GM21737 (cell line): ENCODE results near the gene DSCAML1.

ENCODE experiments used
- ATAC-seq: cut with Tn5 transposase; IDR thresholded peaks from one replicate; pipeline ENCODE4 v1.9.1; 2021; ENCODE audit warnings: mild to moderate bottlenecking, moderate library complexity; ENCODE audit not compliant: unreplicated experiment

DSCAML1 gene

DNA sequence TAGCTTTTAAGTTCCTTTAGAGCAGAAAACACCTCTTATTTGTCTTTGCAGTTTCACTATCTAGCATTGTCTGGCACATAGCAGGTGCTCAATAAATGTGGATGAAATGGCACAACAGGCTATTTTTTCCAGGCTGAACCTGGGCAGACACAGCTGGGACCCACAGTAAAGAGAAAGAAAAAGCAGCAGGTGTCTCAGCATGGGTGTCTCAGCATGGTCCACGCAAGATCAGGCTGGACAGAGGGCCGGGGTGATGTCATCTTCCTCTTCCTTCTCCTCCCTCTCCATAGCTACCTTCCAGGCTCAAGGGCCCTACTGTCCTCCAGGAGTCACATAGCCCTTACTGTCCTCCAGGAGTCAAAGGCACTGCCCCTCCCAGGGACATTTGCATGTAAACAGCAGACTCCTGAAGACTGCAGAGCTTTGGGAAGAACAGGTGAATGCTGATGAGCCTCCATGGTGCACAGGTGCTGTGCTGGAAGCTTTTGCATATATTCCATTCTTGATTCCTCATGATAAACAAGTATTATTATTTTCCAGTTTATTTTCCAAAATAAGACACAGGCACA lies 65.2 kb downstream of the DSCAML1 start:
- ATAC-seq, result no peak

DNA sequence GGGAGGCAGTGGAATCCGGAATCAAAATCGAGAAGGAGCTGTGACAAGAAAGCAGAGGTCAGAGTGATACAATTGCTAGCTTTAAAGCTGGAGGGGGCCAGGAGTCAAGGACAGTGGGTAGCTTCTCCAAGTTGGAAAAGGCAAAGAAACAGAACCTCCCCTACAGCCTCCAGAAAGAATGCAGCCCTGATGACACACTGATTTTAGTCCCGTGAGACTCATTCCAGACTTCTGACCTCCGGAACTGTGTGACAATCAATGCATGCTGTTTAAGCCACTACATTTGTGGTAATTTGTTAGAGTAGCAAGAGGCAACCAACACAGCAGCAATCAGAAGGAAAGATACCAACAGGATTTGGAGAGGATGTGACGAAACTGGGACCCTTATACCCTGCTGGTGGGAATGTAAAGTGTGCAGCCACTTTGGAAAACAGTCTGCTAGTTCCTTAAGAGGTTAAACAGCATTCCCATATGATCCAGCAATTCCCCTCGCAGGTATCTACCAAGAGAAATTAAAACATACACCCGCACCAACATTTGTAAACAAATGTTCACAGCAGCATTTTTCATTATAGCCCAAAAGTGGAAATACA lies 66.7 kb downstream of the DSCAML1 start:
- no peak for ATAC-seq

DNA sequence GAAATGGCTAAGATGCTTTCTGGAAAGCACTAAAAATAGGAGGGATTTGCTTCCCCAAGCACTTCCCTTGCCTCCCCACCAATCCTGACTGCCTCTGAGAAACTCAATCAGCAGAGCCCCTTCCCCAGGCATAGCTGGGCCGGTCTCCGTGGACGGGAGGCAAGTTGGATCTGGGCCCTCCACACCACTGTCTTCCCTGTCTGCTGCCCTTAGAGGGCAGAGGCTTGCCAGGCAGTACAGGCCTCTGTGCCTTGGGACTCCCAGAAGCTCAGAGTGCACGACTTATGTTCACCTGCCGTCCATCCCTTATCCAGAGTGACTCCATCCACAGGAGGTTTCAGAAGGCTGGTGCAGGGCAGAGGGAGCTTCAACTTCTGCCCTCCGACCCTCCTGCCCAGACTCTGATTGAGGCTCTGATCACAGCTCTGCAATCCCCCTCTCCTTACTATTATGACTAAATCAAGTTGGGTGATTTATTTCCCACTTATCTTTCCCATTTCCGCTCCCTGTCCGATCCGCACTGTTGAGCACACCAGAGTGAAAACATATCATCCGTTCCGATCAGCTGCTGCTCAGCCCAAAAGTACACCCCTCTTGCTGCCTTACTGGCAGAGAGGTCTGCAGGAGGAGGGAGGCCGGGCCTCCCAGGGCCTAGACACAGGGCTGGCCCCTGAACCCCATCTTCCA lies 71.8 kb downstream of the DSCAML1 start:
- no peak for ATAC-seq

DNA sequence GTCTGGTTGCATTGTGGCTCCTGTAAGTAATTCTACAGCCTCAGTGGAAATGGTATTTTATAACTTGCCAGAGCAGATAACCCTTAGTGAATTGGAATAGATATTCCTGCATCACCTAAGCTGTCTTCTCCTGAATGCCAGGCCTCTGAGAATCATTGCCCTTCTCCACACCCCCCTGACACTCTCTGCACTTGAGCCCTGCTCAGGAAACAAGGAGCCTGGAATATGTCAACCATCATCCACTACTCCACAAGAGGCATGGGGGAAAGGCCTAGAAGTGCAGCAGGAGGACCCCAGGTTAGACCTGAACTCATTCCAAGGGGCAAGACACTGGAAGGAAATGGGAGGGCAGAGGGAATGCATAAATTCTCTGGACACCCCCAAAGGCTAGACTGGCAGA lies 72.4 kb downstream of the DSCAML1 start:
- no peak for ATAC-seq

DNA sequence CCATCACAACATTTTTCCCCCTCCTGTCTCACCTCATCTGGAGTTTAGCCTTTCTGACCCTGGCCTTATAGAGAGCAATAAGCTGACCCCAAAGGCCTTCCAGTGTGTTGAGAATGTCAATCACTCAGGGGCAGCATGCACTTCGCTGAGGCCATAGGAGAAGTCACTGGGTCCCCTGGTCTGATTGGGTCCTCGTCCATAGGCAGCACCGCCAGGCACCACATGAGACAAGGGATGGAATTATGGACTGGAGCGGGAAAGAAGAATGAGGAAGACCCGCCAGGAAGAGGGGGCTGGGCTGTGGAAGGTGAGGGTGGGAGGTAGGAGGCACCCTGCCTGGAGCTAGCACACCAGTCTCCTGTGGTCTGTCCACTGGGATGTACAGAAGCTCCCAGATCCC lies 72.9 kb downstream of the DSCAML1 start:
- no peak for ATAC-seq

DNA sequence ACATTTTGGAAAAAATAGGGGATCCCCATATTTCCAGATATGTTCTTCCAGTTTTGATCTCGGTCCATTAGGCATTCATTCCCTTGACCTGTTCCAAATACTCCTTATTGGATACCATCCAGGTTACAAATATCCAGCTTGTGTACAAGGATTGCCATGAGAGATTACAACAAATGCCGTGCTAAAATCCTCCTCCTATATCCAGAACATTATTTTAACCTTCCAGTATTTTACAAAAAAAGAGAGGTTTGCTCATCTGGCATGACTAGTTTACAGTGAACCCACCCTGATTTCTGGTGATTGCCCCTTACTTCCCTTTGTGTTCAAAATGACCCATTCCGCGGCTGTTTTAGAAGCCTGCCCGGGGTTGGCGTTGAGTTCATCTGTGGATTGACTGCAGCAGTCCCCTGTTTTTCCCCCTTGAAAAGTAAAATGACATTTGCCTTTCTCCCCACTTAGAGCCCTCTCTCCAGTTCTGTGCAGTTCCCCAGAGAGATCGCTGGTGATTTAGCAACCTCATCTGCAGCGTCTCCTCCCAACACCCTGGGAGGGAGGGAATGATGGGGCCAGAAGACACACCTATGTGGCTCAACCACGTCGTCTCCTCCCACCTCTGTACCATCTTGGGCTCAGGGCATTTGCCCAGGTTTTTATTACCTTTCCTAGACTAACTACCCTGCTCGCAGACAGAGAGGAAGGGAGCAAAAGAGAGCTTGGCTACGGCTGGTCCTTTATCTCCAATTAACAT lies 73.6 kb downstream of the DSCAML1 start:
- ATAC-seq, result no peak

DNA sequence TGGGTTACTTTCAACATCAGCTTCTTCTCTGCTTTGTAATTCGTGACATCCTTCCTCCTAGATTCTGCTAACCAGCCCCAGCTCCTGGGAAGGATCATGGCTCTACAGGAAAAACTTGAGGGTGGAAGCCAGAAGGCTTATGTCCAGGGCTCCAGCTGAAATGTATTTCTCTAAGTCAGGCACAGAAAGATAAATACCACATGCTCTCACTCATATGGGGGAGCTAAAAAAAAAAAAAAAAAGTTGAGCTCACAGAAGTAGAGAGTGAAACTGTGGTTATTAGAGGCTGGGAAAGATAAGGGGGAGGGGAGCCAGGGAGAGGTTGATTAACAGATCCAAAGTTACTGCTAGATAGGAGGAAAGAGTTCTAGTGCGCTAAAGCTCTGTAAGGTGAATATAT lies 74.9 kb downstream of the DSCAML1 start:
- no peak for ATAC-seq

DNA sequence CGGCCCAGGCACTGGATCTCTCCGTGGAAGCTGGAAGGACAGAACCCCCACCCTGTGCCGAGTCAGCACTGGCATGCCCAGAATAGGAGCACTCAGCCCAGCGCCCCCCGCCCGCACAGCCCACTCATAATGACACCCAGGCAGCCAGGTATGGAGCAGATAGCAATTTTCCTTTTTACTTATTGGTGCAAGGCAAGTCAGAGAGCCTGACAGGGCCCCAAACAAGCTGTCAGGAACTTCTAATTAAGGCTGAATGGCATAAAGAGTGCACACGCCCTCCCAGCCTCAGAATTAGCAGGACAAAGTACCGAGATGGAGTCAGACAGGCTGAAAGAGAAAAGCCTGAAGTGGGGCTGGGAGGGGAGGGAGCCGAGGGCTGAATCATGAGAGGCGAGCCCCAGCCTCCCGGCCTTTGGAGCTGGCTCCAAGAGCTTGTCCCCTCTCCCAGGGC lies 76.9 kb downstream of the DSCAML1 start:
- ATAC-seq, result no peak

DNA sequence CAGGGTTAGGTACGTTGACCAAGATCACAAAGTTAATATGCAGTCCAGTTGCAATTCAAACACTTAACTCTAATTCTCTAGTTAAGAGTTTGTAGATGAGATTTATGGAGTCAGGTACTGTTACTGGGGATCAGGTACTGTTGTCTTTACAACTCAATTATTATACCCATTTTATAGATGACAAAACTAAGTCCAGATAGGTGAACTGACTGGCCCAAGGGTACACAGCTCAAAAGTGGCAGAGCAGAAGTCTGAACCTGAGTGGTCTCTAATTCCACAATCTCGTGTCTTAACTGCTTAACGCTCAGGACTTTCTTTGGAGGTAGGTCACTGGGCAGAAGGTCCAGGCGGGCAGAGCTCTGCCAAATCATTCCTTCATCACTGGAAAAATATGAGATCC lies 77.5 kb downstream of the DSCAML1 start:
- ATAC-seq, result no peak

DNA sequence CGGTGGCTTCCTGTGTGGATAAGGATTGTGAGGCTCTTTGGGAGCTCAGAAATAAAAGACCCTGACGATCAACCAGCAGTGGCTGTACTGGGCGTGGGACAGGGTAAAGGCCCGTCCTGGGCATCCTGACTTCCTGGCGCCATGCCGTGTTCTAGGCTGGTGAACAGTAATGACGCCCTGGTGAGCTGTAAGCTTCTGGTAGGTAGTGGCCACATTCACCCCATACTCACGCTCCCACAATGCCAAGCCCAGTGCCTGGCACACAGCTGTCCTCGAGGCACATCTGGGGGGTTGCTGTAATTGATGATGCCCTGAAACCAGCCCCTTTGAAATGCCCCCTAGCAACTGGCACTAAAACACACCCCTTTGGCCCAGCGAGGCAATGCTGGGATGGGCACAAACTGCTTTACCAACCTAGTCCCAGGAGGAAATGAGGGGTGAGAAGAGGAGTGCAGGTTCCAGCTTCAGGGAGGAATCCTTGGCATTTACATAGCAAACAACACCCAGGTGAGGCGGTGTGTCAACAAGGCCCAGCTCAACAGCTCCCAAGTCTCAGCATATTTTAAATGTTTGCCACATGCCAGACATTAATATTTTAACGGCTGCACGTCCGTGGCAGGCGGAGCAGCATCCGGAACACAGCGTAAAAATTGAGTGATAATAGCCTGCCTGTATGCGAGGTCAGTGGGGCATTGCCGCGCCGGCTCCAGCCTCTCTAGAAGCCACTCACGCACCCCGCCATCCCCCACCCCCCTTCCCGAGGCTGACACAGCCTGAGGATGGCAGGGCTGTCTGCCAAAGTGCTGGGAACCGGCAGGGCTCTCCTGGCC lies 79.3 kb downstream of the DSCAML1 start:
- no peak for ATAC-seq

DNA sequence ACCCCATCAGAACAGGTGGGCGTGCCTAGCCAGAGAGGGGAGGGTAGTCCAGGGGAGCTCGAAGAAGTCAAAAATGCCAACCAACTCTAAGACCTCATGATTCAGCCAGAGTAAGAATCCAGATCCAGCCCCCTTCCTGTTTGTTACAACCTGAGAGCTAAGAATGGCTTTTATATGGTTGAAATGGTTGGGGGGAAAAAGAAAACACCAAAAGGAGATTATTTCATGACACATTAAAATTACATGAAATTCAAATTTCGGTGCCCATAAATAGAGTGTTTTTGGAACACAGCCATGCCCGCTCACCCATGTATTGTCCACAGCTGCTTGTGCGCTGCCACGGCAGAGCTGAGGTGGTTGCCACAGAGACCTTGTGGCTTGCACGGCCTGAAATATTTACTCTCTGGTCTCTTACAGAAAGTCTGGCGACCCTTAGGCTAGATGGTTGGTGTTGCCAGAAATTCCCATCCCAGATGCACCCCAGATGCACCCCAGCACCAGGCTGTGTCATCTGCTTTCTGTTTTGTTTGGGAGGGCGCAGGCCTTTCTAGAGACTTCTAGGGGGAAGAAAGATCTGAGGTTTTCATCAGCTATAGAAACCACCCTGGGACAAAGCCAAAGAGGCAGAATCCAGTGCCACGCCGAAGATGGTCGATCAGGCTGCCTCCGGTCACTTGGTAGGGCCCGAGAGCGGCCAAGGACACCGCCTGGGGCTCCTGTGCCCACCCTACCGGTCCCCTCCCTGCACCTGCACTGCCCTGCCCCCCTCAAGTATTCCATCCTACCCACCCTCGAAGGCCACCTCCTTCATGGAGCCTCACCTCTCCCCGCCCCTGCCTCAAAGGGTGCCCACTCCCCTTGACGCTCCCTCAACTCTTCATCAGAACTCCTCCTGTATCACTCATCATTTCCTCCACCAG lies 80.2 kb downstream of the DSCAML1 start:
- ATAC-seq, result no peak

DNA sequence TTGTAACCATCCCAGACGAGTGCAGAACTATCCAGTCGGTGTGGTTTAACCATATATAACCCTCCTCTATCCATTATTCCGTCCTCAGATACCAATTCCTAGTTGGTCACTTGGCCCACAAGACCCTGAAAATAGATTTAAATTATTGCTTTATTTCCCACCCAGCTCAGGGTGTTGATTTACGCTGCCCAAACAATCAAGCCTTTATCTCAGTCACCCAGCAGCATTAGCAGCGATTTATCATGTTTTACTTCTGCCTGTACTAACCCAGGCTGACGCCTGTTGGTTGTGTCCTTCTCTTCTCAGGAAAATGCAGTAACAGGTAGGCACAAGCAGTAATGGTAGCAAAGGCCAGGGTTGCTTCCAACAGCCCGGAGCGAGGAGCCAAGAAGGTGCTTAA lies 81.2 kb downstream of the DSCAML1 start:
- ATAC-seq, result no peak

DNA sequence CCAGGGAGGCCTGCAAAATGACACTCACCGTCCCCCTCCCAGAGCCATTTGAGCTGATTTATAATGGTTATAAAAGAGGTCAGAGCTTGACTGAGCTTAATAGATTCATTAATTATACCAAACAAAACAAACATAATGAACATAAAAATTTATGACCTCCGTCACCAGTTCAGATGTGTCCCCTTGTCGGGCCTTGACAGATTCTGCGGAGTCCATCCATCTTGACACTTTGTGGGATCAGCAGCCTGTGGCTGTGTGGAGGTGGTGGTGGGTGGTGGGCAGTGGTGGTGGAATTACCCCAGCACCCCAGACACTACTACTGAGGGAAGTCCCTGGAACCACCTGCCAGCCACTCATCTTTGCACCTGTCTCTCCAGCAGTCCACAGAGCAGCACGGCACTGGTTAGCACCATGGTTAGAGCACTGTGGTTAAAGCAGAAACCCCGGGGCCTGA lies 83.5 kb downstream of the DSCAML1 start:
- ATAC-seq, result no peak

DNA sequence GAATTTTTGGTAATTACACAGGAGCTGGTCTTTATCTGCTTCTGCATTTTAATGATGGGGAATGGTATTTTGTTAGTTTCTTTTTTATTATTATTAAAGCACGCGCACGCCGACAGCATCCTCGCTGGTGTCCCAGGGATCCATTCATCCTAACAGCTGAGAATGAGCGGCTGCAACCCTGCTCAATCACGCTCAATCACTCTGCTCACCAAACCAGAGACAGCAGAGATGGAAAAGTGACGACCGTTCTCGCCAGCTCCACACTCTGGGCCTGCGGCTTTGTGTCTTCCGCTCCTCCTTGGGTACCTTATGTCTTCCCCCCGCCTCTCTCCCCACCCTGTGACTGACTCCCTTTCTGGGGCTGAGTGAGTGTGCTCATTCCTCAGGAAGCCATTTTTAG lies 84.5 kb downstream of the DSCAML1 start:
- no peak for ATAC-seq

DNA sequence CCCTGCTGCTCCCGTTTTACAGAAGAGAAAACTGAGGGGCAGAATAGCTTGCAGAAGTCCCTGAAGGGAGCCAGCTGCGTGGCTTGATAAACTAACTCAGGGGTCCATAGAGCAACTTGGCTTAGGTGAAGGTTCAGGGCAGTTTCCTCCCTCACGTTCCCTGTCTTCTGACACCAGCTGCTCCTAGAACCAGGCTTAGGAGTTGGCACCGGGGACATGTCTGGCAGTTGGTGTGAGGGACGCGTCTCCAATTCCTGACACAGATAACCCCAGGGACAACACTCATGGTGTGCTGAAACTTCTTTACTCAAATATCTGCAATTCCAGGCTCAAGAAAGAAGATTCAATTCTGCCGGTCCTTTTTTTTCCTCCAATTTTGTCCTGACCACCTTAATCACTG lies 85.7 kb downstream of the DSCAML1 start:
- no peak for ATAC-seq

DNA sequence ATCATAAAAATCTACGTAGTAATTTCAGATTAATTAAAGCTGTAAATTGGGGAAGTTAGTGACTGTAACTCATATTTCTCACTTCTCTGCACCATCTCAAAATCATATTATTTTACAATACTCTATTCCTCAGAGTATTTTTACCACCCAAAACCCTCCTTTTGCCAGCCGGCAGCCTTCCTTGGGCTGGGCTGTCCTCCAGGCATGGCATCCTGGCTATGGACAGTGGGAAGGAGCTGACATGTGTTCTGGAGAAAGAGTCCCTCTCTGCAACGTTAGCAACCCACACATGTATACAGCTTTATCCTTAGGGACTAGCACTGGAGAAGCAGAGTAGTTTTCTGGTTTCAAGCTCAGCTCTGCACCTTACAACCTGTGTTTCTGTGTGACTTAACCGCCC lies 86.8 kb downstream of the DSCAML1 start:
- no peak for ATAC-seq

DNA sequence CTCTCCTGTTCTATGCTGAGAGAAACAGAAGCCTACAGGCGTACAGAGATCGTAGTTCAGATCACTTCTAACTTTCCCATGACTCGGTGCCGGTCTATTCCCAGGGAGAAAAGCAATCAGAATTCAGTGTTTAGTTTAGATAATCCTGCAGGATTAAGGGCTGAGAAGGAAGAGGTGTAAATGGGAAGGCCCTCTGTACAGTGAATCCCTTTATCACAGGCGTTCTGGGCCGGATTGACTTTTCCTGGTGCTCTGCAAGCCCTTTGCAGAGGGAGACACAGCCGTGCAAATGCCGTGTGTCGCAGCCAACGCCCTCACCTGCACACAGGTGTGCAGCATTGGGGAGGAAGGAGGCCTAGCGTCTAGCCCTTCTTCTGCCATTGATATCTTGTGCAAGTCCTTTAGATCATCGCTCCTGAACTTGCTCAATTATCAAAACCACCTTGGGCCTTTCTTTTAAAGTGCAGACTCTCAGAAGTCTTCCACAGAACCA lies 90.6 kb downstream of the DSCAML1 start:
- ATAC-seq, result no peak

DNA sequence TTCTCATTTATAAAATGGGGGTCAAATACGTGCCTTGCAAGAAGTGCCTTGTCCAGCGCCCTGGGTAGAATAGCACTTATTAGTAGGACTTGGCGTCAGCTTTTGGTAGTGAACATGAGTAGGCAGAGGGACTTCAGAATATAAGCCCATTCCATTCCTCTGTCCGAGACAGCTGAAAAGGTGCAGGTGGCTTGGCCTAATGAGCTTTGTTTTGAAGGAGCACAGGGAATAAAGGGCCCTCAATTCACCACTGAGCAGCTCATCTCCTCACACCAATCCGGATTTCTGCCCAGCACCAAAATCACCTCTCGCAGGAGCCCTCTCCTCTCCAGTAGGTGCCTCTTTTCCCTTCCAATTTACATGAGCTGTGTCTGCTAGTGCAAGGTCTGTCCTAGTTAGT lies 91.2 kb downstream of the DSCAML1 start:
- ATAC-seq, result no peak

DNA sequence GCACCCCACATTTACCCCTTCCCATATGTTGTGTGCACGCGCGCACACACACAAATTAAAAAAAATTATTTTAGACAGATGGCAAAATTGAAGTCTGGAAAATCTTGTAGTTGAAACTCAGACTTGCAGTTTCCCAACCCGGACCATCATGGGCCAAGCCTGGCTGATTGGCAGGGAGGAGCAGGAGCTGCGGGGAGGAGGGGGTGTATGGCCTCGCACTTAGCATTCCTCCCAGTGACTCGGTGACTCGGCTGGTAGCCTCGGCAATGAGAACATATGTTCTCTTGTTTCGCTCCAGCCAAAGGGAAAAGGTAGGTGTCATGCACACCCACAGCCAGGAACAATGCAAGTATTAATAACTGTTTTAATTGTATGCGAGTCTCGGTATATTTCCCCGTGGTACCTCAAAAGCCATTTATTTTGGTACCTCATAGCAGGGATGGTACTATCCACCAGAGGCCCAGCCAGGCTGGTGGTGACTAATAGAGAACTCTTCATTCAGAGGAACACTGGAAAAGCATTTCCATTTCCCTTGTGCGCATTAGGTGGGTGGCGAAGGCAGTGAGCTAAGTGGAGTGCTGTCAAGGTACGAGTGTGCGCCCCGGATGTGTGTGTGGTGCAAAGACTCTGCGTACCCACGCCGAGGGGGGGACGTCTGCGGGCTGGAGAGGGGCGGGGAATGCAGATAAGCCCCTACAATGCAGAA lies 92.5 kb downstream of the DSCAML1 start:
- no peak for ATAC-seq
